ENCODE measurements around the gene FAM89A.

DNA sequence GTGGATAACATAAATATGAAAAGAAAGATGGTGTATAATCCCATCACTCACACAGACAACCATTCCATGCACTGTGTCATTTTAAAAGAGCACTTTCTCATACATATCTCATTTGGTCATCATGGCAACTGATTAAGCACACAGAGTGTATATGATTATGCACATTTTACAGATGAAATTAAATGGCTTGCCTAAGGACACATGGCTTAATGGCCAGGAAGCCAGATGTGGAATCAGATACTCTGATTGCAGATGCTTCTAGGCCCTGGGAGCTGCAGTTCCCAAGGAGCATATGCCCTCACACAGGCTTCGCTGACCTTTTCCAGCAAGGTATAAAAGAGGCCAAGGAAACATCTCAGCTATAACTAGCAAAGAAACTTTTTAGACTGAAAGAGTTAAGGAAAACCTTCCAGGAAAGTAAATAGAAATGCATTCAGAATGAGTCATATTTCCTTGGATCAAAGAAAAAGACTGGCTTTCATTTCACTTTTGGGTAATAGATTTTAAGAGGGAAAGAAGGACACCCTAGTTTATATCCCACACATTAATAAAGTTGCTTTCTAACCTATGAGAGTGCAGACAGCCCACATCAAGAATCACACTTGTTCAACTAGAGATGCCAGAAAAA, 19.6 kb upstream of the FAM89A start:
- TF ChIP-seq, protein P1, sequence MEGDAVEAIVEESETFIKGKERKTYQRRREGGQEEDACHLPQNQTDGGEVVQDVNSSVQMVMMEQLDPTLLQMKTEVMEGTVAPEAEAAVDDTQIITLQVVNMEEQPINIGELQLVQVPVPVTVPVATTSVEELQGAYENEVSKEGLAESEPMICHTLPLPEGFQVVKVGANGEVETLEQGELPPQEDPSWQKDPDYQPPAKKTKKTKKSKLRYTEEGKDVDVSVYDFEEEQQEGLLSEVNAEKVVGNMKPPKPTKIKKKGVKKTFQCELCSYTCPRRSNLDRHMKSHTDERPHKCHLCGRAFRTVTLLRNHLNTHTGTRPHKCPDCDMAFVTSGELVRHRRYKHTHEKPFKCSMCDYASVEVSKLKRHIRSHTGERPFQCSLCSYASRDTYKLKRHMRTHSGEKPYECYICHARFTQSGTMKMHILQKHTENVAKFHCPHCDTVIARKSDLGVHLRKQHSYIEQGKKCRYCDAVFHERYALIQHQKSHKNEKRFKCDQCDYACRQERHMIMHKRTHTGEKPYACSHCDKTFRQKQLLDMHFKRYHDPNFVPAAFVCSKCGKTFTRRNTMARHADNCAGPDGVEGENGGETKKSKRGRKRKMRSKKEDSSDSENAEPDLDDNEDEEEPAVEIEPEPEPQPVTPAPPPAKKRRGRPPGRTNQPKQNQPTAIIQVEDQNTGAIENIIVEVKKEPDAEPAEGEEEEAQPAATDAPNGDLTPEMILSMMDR (IDR thresholded peaks at IDR 0.05): no peak
- no peak for TF ChIP-seq POLR2A (IDR thresholded peaks at IDR 0.05)

Measured in tibial nerve (tissue), 3 donors.